Activated T-cell treated with anti-CD3 and anti-CD28 coated beads for 4 hours (primary cell): ENCODE results near the gene DOK3.
"Not testable (repeated sequence)": the region's sequence is repeated elsewhere in the genome, so short reads cannot be mapped to it uniquely, and the experiment has no call there.

Source experiments
- DNase-seq: peaks from one replicate; pipeline ENCODE4 v3.0.0-alpha.2; 2020

The DOK3 gene

DNA sequence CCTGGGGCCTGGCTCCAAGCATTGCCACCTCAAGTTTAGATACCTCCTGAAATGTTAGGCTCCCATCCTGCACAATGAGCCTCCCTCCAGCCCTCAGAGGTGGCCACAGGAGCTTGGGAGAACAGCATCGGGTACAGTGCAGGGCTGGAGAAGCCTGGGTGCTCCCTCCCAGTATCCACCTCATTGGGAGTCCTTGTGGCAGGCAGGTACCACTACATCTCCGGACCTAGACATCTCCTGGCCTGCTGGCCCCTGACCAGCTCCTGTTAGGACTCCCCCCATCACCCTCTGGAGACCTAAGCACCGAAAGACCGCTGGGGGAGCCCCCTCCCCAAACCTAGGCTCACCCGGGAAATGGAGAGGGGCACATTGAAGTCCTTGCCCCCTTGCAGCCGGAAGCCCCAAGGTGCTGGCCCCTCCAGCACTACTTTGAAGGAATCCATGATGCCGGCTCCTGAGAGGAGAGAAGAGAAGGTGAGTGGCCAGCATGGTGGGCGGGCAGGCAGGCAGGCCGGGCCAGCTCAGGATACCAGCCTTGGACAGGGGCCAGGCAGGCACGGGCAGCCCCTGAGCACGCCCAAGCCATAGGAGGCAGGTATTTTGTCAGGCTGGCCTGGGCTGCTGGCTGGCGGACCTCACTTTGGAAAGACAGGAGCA, 13.4 kb downstream of the DOK3 start:
- DNase-seq, result no peak

DNA sequence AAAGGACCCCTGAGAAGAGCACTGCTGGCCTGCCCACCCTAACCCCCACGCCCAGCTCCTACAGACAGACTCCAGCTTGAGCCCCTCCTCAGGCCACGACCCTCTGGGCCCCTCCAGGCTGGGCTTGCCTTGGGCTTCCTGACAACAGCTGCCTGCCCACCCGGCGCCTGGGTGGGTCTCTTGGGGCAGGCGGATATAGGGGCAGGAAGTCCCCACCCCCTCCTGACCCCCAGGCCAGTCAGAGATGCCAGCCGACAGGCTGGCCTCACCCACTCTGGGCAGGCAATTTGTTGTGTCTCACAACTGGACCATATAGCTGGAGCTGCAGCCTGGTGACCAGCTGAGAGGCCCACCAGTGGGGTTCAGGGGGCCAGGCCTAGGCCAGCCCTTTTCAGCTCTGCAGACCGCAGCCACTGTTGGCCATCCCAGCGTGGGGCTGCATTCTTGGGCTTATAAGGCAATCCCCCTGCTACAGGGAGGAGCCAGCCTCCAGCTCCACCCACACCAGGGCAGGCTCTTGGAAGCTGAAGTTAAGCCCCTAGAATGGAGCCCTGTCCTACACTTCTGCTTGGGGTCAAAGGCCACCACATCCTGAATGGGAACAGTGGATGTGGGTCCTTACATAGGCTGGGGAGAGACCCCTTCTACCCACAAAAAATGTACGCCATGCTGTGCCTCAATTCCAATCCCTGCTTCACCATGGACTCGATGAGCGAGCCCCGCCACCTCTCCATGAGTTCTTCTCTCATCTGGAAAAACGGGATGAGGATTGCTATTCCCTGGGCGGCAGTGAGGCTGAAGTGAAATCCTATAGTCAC, 14.2 kb downstream of the DOK3 start:
- no peak for DNase-seq

- DNase-seq, result no peak
These were observed 15.1 kb downstream of the DOK3 start for GRCh38 chr5:177494346-177495195.

- no peak for DNase-seq
These were observed 15.8 kb downstream of the DOK3 start for GRCh38 chr5:177493795-177494345.

- no peak for DNase-seq
These were observed 16.8 kb downstream of the DOK3 start for GRCh38 chr5:177492841-177493240.

GRCh38 chr5:177491983-177492746, 17.5 kb downstream of the DOK3 start:
- no peak for DNase-seq

DNA sequence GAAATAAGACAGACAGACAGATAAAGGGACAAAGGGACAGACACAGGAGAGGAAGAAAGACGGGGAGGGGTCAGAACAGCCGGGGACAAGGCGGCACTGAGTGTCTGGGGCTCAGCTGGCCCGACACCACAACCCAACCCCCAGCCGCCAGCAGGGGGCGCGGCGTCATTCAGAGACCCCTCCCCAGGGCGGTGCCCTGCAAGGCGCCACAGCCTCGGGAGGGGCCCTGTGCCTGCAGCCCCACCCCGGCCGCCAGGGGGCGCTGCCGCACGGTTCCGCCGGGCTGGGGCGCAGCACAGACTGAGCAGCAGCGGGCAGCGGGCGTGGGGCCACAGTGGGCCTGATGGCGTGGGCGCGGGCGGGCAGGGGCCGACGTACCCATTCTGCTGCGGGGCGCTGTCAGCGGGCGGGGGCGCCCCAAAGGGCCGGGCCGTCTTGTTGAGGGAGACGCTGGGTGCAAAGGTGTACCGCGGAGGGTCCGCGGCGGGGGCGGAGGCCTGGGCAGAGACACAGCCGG, 18.1 kb downstream of the DOK3 start:
- no peak for DNase-seq

DNA sequence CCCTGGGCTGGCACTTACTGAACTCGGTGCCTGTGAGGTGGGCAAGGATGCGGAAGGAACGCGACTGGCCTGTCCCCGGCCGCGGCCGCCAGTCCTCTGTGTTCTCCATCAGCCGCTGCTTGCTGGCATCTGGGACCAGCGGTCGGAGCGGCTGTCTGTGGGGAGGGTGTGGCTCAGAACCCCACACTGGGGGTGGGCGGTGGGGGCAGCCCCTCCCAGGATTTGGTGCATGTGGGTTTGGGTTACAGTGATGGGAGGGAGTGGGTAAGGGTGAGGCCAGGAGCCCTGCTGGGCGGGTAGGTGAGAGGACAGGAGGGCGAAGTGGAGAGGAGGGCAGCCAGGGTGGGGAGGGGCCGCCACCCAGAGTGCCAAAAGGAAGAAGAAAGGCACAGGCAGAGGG, 18.6 kb downstream of the DOK3 start:
- no peak for DNase-seq

- DNase-seq, result no peak
These were observed 19.2 kb downstream of the DOK3 start for GRCh38 chr5:177490311-177490991.

DNA sequence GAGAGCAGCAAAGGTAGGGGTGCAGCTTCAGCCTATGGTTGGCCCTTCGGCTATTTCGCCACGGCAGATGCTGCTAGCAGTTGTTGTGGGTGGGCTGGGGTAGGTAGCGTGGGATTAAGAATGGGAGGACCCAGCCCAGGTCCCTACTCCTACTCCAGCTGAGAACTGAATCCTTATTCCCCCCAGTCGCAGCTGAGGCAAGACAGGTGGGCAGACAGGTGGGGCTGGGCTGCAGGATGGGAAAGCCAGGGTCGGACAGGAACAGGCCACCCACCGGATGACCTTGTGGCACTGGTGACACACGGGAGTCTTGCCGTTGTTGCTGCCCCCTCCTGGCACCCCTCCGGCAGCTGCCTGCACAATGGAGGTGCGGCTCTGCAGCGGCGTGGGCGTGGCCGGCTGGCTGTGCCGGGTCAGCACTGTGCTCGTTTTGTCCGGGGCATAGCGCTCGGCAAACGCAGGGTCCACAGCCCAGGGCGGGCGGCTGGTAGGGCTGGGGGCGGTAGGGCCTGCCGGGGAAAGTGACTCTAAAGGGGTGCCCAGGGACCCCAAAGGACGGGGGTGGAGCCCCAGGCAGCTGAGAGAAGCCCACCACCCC, 20.4 kb downstream of the DOK3 start:
- no peak for DNase-seq

GRCh38 chr5:177487975-177488374, 21.7 kb downstream of the DOK3 start:
- DNase-seq, result no peak

DNA sequence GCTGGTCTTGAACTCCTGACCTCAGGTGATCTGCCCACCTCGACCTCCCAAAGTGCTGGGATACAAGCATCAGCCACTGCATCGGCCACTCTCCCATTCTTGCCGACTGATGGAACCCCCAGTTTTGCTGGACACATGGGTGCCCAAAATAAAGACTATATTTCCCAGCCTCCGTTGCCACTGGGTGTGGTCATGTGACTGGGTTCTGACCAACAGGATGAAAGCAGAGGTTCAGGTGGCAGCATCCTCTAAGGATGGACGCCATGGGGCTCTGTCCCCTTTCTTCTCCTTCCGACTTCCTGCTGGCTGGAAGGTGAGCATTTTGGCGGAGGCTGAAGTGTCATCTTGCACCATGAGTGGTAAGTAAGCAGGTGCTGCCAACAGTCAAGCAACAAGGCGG, 22.5 kb downstream of the DOK3 start:
- DNase-seq, result no peak

DNA sequence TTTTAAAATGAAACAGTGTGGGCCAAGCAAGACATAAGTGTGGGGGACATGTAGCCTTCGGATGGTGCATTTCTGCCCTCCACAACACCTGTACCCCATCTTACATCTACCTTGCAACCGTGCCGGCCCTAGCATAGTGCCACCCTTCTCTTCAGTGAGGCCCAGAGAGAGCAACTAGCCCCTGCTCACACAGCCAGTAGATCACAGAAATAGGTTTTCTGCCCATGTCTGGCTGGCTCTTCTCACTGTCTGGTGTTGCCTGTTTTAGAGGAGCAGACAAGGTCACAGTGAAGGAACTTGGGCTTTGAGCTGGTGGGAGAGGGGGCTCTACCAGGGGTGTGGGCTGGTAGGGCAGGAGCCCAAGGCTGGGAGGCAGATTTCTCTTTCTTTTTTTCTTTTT, 23.4 kb downstream of the DOK3 start:
- no peak for DNase-seq

DNA sequence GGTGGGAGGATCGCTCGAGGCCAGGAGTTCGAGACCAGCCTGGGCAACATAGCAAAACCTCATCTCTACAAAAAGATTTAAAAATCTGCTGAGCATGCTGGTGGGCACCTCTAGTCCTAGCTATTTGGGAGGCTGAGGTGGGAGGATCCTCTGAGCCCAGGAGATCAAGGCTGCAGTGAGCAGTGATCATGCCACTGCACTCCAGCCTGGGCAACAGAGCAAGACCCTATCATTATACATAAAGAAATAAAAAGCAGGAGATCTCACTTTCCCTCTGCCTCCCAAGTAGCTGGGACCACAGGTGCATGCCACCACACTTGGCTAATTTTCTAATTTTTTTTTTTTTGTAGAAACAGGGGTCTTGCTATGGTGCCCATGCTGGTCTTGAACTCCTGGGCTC, 23.9 kb downstream of the DOK3 start:
- not testable (repeated sequence) for DNase-seq

DNA sequence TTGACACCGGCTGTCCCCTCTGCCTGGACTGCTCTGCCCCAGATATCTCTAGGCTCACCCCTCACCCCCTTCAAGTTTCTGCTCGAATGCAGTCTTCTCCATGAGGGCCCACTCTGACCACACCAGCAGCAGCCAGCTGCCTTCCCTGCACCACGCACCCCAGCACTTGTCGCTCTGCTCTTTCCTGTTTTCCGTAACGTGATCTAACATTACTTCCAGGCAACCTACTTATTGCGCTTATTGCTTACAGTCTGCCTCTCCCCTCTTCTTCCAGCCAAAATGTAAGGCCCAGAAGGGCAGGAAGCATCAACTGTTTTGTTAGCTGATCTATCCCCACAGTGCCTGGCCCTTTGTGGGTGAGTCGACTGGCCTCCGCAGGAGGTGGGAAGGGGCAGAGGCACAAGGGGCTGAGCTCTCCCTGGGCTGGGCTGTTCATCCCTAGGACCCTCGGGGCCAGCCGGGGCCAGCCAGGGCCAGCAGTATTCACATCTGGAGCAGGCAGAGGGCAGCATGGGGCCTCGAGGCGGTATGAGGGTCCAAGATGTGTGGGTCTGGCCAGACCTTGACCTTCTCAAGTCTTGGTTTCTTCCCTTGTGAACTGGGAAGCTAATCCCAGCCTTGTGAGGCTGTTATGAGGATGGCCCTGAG, 24.6 kb downstream of the DOK3 start:
- DNase-seq, result no peak

DNA sequence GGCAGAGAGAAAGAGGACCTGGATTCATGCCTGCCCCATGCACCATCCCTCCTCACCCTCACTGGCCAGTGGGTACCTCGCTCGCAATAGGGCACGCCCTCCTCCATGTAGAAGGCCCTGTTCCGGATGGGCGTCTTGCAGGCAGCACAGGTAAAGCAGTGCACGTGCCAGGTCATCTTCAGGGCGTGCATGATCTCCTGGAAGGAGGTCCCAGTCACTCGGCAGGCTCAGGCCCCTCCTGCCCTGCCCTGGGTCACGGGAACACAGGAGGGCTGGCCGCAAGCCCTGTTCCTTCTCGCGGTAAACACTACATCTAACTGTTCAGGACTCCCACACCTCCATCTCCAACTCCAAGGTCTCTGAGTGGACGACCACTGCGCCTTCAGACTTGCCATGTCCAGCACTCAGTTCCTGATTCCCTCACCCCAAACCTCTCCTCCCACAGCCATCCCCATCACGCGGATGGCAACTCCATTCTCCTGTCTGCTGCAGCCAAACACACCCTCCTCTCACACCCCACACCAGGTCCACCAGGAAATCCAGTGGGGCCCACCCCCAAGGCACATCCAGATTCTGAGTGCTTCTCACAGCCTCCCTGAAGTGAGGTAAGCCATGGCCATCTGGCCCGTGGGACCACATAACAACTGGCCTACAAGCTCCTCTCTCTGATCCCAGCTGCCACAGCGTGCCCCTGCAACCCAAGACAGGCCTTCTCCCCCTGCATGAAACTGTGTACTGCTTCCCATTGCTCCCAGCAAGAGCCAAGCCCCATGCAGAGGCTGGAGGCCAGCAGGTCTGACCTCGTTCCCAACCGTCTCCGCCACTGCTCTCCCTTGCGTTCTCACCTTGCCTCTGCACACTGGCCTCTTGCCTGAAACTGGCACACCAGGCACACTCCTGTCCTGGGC, 25.4 kb downstream of the DOK3 start:
- DNase-seq, result no peak

- DNase-seq, result no peak
These were observed 26.6 kb downstream of the DOK3 start for GRCh38 chr5:177483042-177483441.

DNA sequence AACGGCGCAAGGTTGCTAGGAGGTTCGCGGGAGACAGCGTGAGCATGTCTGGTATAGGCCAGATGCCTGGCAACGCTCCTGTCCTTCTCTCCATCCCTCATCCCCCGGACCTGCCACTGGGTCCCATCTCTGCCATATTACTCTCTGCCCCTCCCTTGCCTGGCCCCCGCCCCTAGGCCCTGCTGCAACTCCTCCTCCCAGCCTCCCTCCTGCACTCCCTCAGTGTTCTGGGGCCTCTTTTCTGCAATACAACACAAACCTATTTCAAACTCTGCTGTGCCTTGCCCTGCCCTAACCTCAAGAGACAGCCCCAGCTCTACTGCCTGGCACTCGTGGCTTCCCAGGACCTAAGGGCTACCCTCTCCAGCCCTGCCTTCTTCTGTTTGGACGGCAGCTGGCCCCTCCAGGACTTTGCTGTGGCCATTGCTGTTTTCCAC, 27.2 kb downstream of the DOK3 start:
- DNase-seq, result no peak

- DNase-seq, result no peak
These were observed 29.9 kb downstream of the DOK3 start for GRCh38 chr5:177479774-177480173.
